ENCODE measurements around the gene TJP3.

TJP3 gene

DNA sequence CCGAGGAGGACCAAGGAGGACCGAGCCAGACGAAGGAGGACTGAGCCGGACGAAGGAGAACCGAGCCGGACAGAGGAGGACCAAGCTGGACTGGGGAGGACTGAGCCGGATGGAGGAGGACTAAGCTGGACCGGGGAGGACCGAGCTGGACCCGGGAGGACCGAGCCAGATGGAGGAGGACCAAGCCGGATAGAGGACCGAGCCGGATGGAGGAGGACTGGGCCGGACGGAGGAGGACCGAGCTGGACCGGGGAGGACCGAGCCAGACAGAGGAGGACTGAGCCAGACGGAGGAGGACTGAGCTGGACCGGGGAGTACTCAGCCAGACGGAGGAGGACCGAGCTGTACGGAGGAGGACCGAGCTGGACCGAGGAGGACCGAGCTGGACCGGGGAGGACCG is 11.1 kb upstream of the TJP3 start:
- TF ChIP-seq EZH2phosphoT487 (IDR thresholded peaks at IDR 0.05; ENCODE audit: borderline replicate concordance, low read length), result no peak
- TF ChIP-seq, protein P1, sequence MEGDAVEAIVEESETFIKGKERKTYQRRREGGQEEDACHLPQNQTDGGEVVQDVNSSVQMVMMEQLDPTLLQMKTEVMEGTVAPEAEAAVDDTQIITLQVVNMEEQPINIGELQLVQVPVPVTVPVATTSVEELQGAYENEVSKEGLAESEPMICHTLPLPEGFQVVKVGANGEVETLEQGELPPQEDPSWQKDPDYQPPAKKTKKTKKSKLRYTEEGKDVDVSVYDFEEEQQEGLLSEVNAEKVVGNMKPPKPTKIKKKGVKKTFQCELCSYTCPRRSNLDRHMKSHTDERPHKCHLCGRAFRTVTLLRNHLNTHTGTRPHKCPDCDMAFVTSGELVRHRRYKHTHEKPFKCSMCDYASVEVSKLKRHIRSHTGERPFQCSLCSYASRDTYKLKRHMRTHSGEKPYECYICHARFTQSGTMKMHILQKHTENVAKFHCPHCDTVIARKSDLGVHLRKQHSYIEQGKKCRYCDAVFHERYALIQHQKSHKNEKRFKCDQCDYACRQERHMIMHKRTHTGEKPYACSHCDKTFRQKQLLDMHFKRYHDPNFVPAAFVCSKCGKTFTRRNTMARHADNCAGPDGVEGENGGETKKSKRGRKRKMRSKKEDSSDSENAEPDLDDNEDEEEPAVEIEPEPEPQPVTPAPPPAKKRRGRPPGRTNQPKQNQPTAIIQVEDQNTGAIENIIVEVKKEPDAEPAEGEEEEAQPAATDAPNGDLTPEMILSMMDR (IDR thresholded peaks at IDR 0.05; ENCODE audit: low read depth, low read length, poor library complexity, severe bottlenecking), result no peak
- H3K4me1 ChIP-seq (ENCODE audit: control insufficient read depth, low read length), result peaks cover 16% of the 10 kb centered on the region
- H3K27ac ChIP-seq (ENCODE audit: low read depth, low read length), result no peak overlapping the region
- H4K20me1 ChIP-seq (ENCODE audit: control insufficient read depth, insufficient read depth, low read depth, low read length), result peaks cover 16% of the 10 kb centered on the region
- no peak overlapping the region for H3K4me3 ChIP-seq (ENCODE audit: low read length)
- no peaks in the 10 kb centered on the region for H3F3A ChIP-seq (ENCODE audit: control insufficient read depth, insufficient read depth)
- peaks cover 29% of the 10 kb centered on the region for H3K79me2 ChIP-seq (ENCODE audit: control insufficient read depth, low read length)
- H3K27me3 ChIP-seq (ENCODE audit: control insufficient read depth, low read length), result no peaks in the 10 kb centered on the region
- no peak overlapping the region for H3K4me2 ChIP-seq (ENCODE audit: low read length)
- H3K9me3 ChIP-seq (ENCODE audit: control insufficient read depth, insufficient read depth, low read length), result no peaks in the 10 kb centered on the region
- H3K36me3 ChIP-seq (ENCODE audit: control insufficient read depth, low read length), result no peaks in the 10 kb centered on the region
- H3K9me2 ChIP-seq (replicated peaks; ENCODE audit: control insufficient read depth, low read length), result no peaks in the 10 kb centered on the region

DNA sequence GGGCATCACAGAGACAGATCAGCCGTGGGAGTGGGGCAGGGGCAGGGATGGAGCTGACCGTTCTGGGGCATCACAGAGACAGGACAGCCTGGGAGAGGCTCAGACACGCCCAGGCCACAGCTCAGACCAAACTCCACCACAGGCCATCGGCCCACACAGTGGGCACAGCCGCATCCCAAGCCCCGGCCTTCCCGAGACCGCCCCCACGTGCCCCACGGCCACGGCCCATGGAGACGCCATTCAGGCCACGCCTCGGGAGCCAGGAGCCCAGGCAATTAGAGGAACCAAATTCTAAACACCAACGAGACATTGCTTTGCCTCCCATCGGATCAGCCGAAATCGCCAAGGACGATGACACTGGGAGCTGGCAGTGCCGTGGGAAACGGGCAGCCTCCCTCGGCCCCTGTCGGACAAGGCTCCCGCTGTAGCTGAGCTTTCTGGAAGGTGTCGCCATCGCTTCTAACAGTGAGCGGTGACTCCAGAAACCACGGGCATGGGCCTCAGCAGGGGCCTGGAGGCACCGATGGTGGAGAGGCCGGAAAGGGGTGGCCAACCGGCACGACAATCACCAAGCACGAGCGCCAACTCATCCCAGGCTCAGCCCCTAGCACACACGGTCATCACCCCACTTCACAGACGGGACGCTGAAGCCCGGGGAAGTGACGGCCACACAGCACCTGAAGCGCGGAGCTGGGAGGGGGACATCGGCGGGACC is 10.4 kb upstream of the TJP3 start:
- Histone ChIP-seq H3K4me2 (ENCODE audit: low read length) (no peak overlapping the region), H3K36me3 (ENCODE audit: control insufficient read depth, low read length) (no peaks in the 10 kb centered on the region), H3K79me2 (ENCODE audit: control insufficient read depth, low read length) (peaks cover 29% of the 10 kb centered on the region), H3K9me2 (replicated peaks; ENCODE audit: control insufficient read depth, low read length) (no peaks in the 10 kb centered on the region), H3K27ac (ENCODE audit: low read depth, low read length) (no peak overlapping the region), H3F3A (ENCODE audit: control insufficient read depth, insufficient read depth) (no peaks in the 10 kb centered on the region), H3K9me3 (ENCODE audit: control insufficient read depth, insufficient read depth, low read length) (no peaks in the 10 kb centered on the region), H3K4me1 (ENCODE audit: control insufficient read depth, low read length) (peaks cover 16% of the 10 kb centered on the region), H3K4me3 (ENCODE audit: low read length) (no peak overlapping the region), H3K27me3 (ENCODE audit: control insufficient read depth, low read length) (no peaks in the 10 kb centered on the region), H4K20me1 (ENCODE audit: control insufficient read depth, insufficient read depth, low read depth, low read length) (peaks cover 13% of the 10 kb centered on the region)
- TF ChIP-seq, protein P1 (IDR thresholded peaks at IDR 0.05; ENCODE audit: low read depth, low read length, poor library complexity, severe bottlenecking), result no peak
- TF ChIP-seq EZH2phosphoT487 (IDR thresholded peaks at IDR 0.05; ENCODE audit: borderline replicate concordance, low read length), result no peak

DNA sequence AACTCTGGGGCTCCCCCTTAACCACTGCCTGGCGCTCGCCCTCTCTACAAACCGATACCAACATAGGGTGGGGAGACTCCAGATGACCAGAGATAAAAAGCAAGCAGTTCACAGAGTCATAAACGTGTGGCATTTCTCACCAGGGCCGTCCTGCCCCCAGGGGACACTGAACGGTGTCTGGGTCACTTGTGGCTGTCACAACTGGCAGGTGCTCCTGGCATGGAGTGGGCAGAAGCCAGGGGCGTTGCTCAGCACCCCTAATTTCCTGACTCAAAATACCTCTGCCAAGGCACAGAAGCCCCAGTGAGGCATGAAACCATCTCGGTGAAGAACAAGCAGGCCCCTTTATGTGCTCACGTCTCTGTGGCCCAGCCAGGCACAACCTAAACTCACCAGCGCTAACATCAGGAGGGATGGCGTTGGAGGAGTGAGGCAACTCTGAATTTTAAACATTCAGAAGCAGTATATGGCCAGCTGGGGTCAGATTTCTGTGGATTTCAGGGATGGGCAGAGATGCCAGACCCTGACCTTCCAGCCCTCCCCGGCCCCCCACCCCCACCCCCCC is 9.7 kb upstream of the TJP3 start:
- Histone ChIP-seq H3K4me1 (ENCODE audit: control insufficient read depth, low read length) (peaks cover 16% of the 10 kb centered on the region), H3K79me2 (ENCODE audit: control insufficient read depth, low read length) (peaks cover 29% of the 10 kb centered on the region), H3F3A (ENCODE audit: control insufficient read depth, insufficient read depth) (no peaks in the 10 kb centered on the region), H3K27me3 (ENCODE audit: control insufficient read depth, low read length) (no peaks in the 10 kb centered on the region), H4K20me1 (ENCODE audit: control insufficient read depth, insufficient read depth, low read depth, low read length) (peaks cover 13% of the 10 kb centered on the region), H3K4me3 (ENCODE audit: low read length) (no peak overlapping the region), H3K27ac (ENCODE audit: low read depth, low read length) (no peak overlapping the region), H3K9me2 (replicated peaks; ENCODE audit: control insufficient read depth, low read length) (no peaks in the 10 kb centered on the region), H3K9me3 (ENCODE audit: control insufficient read depth, insufficient read depth, low read length) (no peaks in the 10 kb centered on the region), H3K36me3 (ENCODE audit: control insufficient read depth, low read length) (no peaks in the 10 kb centered on the region), H3K4me2 (ENCODE audit: low read length) (no peak overlapping the region)
- TF ChIP-seq, protein P1 (IDR thresholded peaks at IDR 0.05; ENCODE audit: low read depth, low read length, poor library complexity, severe bottlenecking), result no peak

All from DOHH2 (cell line).